ENCODE results near the gene BTN3A1.
"Not testable (repeated sequence)": the region's sequence is repeated elsewhere in the genome, so short reads cannot be mapped to it uniquely, and the experiment has no call there.

The BTN3A1 gene

GRCh38 chr6:26439151-26440125 is 37.4 kb downstream of the BTN3A1 start:
- H3K4me3 ChIP-seq (ENCODE audit: low read depth, low read length): no peak overlapping the region

- no peak overlapping the region for H3K4me3 ChIP-seq (ENCODE audit: low read depth, low read length)
Measured at GRCh38 chr6:26440977-26441358, 38.9 kb downstream of the BTN3A1 start.

- no peak overlapping the region for H3K4me3 ChIP-seq (ENCODE audit: low read depth, low read length)
Measured at GRCh38 chr6:26441977-26442376, 39.9 kb downstream of the BTN3A1 start.

GRCh38 chr6:26445934-26446667 is 44.0 kb downstream of the BTN3A1 start:
- no peak overlapping the region for H3K4me3 ChIP-seq (ENCODE audit: low read depth, low read length)

DNA sequence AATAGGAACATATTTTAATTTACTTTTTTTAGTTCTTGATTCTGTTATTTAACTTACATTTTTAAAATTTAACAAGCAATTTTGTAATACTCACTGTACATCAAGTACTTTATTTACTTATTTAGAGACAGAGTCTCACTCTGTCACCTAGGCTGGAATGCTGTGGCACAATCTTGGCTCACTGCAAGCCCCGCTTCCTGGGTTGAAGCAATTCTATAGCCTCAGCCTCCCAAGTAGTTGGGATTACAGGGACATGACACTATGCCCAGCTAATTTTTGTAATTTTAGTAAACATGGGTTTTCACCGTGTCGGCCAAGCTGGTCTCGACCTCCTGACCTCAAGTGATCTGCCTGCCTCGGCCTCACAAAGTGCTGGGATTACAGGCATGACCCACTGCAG is 45.2 kb downstream of the BTN3A1 start:
- no peak overlapping the region for H3K4me3 ChIP-seq (ENCODE audit: low read depth, low read length)

GRCh38 chr6:26450240-26450639 is 48.2 kb downstream of the BTN3A1 start:
- H3K4me3 ChIP-seq (ENCODE audit: low read depth, low read length): no peak overlapping the region

DNA sequence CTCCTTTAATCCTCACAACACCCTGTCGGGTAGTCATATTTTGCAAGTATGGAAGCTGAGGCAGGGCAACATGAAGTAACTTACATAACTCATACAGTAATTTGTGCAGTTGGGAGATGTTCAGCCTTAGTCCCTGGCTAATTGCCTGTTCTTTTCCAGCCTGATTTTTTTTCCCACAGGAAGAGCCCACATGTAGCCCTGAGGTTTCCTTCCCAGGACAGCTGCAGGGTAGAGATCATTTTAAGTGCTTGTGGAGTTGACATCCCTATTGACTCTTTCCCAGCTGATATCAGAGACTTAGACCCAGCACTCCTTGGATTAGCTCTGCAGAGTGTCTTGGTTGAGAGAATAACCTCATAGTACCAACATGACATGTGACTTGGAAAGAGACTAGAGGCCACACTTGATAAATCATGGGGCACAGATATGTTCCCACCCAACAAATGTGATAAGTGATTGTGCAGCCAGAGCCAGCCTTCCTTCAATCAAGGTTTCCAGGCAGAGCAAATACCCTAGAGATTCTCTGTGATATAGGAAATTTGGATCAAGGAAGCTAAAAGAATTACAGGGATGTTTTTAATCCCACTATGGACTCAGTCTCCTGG is 50.7 kb downstream of the BTN3A1 start:
- H3K4me3 ChIP-seq (ENCODE audit: low read depth, low read length): no peak overlapping the region

DNA sequence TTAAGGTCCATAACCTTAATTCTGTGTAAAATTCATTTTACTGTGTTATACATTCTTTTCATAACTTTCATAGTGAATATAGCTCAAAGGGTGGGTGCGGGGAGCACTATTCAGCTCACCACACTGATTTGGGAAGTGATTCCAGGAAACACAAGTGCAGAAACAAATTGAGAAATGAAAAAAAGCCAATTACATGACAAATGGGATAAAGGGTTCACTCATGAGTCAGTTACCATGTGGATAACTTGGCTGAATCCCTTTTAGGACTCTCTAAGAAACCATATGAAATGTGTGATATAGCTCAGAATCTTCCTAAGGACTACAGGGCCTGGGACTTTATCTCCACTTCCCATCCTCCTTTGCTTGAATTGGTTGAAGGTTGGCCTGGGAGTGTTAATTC is 52.6 kb downstream of the BTN3A1 start:
- H3K4me3 ChIP-seq (ENCODE audit: low read depth, low read length): no peak overlapping the region

DNA sequence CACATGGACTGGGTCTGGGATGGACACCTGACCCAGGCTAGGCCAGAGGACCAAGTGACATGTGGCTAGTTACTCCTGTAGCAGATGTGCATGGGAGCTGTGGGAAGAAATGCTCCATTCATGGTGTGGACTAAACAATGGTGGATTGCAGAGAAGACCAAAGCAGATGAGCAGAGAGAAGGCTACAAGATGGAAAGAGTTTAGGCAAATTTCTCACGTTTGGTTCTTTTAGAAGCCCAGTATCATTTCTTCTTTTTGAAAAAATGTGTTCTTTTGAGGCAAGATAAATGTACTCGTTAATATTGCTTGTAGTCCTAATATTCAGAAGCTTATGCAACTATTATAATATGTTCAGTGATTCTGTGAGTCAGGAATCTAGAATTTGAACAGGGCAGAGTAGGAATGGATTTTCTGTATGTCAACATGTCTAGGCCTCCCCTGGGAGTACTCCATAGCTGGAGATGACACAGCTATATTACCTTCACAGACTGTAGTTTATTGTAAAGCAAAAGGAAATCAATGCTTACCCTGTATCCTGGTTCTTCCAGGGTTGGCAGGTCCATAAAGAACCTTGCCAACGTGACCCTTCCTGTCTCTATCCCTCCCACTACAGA is 53.4 kb downstream of the BTN3A1 start:
- H3K4me3 ChIP-seq (ENCODE audit: low read depth, low read length): no peak overlapping the region

GRCh38 chr6:26457264-26457805 is 55.3 kb downstream of the BTN3A1 start:
- H3K4me3 ChIP-seq (ENCODE audit: low read depth, low read length): no peak overlapping the region

DNA sequence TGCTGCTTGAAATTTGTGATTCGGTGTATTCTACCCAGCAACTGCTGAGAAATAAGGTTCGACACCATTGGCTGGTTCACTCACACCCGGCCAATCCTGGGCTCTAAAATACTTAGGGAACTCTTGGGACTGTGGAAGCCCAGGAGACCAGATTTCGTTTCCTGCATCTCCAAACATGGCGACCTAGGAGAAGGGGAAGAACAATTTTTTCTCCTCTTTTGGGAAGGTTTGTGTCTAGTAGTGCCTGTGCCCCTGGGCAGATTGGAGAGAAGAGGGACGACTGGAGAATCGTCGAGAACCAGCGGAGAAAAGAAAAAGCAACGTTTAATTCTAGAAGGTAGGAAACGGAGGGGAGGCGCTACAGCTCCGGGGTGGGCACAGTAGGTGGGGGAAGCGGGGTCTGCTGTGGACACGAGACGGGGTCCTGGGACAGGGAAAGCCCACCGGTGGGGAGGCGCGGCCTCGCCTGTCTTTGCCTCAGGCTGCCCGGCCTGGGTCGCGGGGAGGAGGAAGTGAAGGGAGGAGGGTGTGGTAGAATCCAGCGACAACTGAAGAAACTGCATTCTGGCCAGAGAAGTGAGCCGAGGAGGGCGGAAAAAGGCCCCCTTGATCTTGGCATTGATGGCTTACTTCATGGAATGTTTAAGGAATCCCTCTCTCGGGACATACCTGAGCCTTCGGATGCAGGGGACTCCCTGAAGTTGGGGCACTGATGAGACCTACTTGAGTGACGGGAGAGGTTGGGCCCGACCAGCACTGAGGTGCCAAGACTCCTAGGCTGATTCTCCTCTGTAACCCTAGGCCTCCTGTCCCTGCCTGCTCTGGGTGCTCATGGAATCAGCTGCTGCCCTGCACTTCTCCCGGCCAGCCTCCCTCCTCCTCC is 56.0 kb downstream of the BTN3A1 start, which contains the start of gene BTN2A1:
BTN2A1 (plus strand) TSS at position 150 of the 883 bp plus-strand sequence; CDS start at position 832, 682 bp downstream.
- H3K4me3 ChIP-seq (ENCODE audit: low read depth, low read length): peak within 1 kb of the TSS; percentile 86

DNA sequence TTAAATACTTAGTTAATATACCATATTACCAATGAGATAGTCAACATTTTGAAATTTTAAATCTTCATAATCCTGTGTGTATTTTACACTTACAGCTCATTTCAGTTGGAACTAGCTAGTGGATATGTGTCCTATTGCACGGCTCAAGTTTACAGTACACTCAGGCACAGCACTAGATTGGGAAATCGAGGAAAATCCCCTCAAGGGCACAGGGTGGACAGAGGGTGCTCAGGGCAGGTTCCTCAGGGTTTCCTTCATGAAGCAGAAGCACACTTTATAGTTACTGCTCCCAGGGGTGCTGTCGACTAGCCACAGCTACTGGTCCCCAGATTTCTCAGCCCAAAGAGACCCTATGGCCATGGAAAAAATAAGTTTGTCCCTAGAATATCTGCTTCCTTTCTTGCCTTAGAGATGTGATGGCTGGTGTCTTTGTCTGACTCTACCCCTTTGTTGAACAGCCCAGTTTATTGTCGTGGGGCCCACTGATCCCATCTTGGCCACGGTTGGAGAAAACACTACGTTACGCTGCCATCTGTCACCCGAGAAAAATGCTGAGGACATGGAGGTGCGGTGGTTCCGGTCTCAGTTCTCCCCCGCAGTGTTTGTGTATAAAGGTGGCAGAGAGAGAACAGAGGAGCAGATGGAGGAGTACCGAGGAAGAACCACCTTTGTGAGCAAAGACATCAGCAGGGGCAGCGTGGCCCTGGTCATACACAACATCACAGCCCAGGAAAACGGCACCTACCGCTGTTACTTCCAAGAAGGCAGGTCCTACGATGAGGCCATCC is 57.1 kb downstream of the BTN3A1 start:
- no peak overlapping the region for H3K4me3 ChIP-seq (ENCODE audit: low read depth, low read length)

- H3K4me3 ChIP-seq (ENCODE audit: low read depth, low read length): not testable (repeated sequence)
Measured at GRCh38 chr6:26461353-26461752, 59.3 kb downstream of the BTN3A1 start.

DNA sequence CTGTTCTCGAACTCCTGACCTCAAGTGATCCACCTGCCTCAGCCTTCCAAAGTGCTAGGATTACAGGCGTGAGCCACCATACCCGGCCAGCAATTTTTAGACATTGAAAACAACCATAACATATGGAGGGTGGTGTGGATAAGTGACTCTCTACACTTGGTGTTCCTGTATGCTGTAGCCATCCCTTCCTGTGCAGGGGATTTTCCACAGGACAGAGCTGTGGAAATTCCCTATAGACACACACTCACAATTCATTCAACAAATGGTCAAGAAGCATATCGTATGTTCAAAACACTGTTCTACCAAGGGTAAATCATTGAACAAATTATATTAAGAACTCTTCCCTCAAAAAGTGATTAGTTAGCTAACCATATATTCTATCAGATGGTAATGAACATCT is 61.9 kb downstream of the BTN3A1 start:
- H3K4me3 ChIP-seq (ENCODE audit: low read depth, low read length): no peak overlapping the region

- no peak overlapping the region for H3K4me3 ChIP-seq (ENCODE audit: low read depth, low read length)
Measured at GRCh38 chr6:26464416-26465131, 62.5 kb downstream of the BTN3A1 start.

Measured in iPS-11a (cell line).